ENCODE data around the gene CD4. TPM values are rescaled to one million over a fixed set of nuclear protein-coding genes. Genes with fewer than 3 reads are reported as not detected.

CD4 gene
- total RNA-seq, 4 donors from 2014 or later, result 1.8 to 12.9 (median 3.8) TPM

- Histone ChIP-seq H3K27ac (no peak overlapping the region), H3K36me3 (no peaks in the 10 kb centered on the region), H3K4me1 (no peaks in the 10 kb centered on the region), H3K4me3 (no peak overlapping the region), H3K27me3 (peaks cover 17 to 34% (median 23%) of the 10 kb centered on the region in 3 donors), H3K9me3 (no peaks in the 10 kb centered on the region)
- intact Hi-C loops (cut with DNase I; ENCODE audit: low total_unique reads), result no loop called here
- DNase-seq (no peak), ATAC-seq (no peak)
- TF ChIP-seq CTCF (IDR thresholded peaks at IDR 0.05 in 4 of 5, conservative IDR thresholded peaks at IDR 0.05 in 1 of 5) (no peak), POLR2A (IDR thresholded peaks at IDR 0.05) (no peak)
- in situ Hi-C loops (cut with MboI; ENCODE audit: low sequenced_read_pairs in 4 of 4), result no loop called here
Observed at GRCh38 chr12:6820166-6820565, 30.8 kb downstream of the CD4 start.

- in situ Hi-C loops (cut with MboI; ENCODE audit: low sequenced_read_pairs in 4 of 4), result no loop called here
Observed at GRCh38 chr12:6821591-6822425, 32.5 kb downstream of the CD4 start, which contains the start of gene GPR162. Gene GPR162 (plus strand): TSS chr12:6821821. CDS start chr12:6823899, 2,078 bp downstream.

GRCh38 chr12:6822426-6823135, 33.3 kb downstream of the CD4 start:
- TF ChIP-seq POLR2A (IDR thresholded peaks at IDR 0.05), result no peak
- no peak for TF ChIP-seq CTCF (IDR thresholded peaks at IDR 0.05 in 4 of 5, conservative IDR thresholded peaks at IDR 0.05 in 1 of 5)
- Histone ChIP-seq H3K27ac (no peak overlapping the region), H3K27me3 (peaks cover 25 to 58% (median 42%) of the 10 kb centered on the region in 3 donors), H3K4me3 (peak overlapping the region in 2 of 4 donors; percentile 34 to 50), H3K9me3 (no peaks in the 10 kb centered on the region), H3K4me1 (peaks cover 3 to 6% of the 10 kb centered on the region in 2 donors), H3K36me3 (no peaks in the 10 kb centered on the region)
- intact Hi-C loops (cut with DNase I; ENCODE audit: low total_unique reads), result no loop called here
- no peak for ATAC-seq
- in situ Hi-C loops (cut with MboI; ENCODE audit: low sequenced_read_pairs in 4 of 4), result no loop called here
- no peak for DNase-seq

More at GRCh38 chr12:6821591-6822425, 32.5 kb downstream of the CD4 start, which contains the start of gene GPR162:
- H3K4me3 ChIP-seq, result peak within 1 kb of the TSS; percentile 34 to 50 (median 46)
- peaks cover 17 to 50% (median 35%) of the 10 kb centered on the region in 3 donors for H3K27me3 ChIP-seq
- no peak for TF ChIP-seq CTCF (IDR thresholded peaks at IDR 0.05 in 4 of 5, conservative IDR thresholded peaks at IDR 0.05 in 1 of 5)
- no peak for TF ChIP-seq POLR2A (IDR thresholded peaks at IDR 0.05)
- intact Hi-C loops (cut with DNase I; ENCODE audit: low total_unique reads), result no loop called here
- H3K36me3 ChIP-seq, result no peaks in the 10 kb centered on the region
- H3K4me1 ChIP-seq, result no peaks in the 10 kb centered on the region
- H3K27ac ChIP-seq, result peak within 1 kb of the TSS in 3 of 4 donors; percentile 46 to 61 (median 48)
- no peaks in the 10 kb centered on the region for H3K9me3 ChIP-seq
- ATAC-seq (peak; percentile 19 to 47), DNase-seq (no peak)

- DNase-seq (no peak), ATAC-seq (no peak)
- peaks cover 25 to 64% (median 42%) of the 10 kb centered on the region in 3 donors for H3K27me3 ChIP-seq
- peaks cover 3 to 6% of the 10 kb centered on the region in 2 donors for H3K4me1 ChIP-seq
- in situ Hi-C loops (cut with MboI; ENCODE audit: low sequenced_read_pairs in 4 of 4), result no loop called here
- H3K36me3 ChIP-seq, result no peaks in the 10 kb centered on the region
- intact Hi-C loops (cut with DNase I; ENCODE audit: low total_unique reads), result no loop called here
- no peak overlapping the region for H3K27ac ChIP-seq
- TF ChIP-seq CTCF (IDR thresholded peaks at IDR 0.05 in 4 of 5, conservative IDR thresholded peaks at IDR 0.05 in 1 of 5) (no peak), POLR2A (IDR thresholded peaks at IDR 0.05) (no peak)
- H3K9me3 ChIP-seq, result no peaks in the 10 kb centered on the region
- no peak overlapping the region for H3K4me3 ChIP-seq
Observed at GRCh38 chr12:6823182-6824084, 34.1 kb downstream of the CD4 start.
